GM19193 (cell line): ENCODE data around the gene USP17L10.
"Not testable (repeated sequence)": the region's sequence is repeated elsewhere in the genome, so short reads cannot be mapped to it uniquely, and the experiment has no call there.

Source experiments
- POLR2A ChIP-seq: IDR thresholded peaks from 4 replicates; pipeline ENCODE4 v1.6.1; 2011; ENCODE audit not compliant: insufficient read depth, insufficient read length; ENCODE audit errors: extremely low read depth

USP17L10 gene, protein sequence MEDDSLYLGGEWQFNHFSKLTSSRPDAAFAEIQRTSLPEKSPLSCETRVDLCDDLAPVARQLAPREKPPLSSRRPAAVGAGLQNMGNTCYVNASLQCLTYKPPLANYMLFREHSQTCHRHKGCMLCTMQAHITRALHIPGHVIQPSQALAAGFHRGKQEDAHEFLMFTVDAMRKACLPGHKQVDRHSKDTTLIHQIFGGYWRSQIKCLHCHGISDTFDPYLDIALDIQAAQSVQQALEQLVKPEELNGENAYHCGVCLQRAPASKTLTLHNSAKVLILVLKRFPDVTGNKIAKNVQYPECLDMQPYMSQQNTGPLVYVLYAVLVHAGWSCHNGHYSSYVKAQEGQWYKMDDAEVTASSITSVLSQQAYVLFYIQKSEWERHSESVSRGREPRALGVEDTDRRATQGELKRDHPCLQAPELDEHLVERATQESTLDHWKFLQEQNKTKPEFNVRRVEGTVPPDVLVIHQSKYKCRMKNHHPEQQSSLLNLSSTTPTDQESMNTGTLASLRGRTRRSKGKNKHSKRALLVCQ

DNA sequence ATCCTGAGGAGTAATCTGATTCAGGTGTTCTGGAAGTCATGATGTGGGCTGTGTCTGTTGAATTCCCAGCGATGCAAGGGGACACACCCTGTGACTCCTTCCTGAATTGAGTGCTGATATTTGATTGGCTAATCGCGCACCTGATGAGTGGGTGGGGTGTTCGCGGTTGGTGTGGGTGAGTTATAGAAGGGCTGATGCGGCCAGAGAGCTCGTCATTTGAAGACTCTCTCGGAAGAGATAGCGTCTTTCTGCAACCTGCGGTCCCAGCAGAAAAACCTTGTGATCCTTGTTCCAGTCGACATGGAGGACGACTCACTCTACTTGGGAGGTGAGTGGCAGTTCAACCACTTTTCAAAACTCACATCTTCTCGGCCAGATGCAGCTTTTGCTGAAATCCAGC, at the start of gene USP17L10:
Gene USP17L10, plus strand, starts transcription at position 301 of the 400 bp plus-strand sequence. Its CDS starts 0 bp downstream, at position 301.
- TF ChIP-seq POLR2A: not testable (repeated sequence)

DNA sequence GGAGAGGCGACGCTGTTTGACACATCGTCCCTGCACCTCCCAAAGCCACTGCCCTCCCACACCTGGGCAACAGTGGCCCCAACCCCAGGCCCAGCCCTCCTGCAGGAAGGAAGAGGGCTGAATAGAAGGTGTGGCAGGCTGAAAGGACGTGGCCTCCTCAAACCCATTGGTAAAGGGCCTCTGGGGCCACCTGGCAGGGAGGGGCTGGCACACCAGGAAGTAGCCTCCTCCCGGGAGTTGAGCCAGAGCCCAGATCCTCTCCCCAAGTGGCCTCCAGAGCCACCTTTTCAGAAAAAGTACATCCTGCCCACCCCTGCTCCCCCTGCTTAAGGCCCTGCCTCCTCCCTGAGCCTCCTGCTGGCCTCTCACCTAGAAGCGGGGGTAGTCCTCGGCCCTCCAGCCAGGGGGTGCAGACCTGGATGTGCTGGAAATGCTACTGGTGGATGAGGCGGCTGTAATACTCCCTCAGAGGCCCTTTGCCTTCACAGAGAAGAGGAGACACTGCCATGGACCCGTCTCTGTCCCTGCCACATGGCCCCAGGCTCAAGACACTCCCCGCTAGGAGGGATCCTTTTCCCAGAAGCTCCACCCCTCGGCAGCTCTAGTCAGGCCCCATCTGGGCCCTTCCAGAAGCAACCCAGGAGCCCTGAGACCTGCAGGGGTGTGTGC, 40.5 kb upstream of the USP17L10 start, which contains the start of gene FAM90A26:
Gene FAM90A26, plus strand, starts transcription at position 619 of the 669 bp plus-strand sequence. CDS start 2,764 bp downstream, outside the sequence.
- TF ChIP-seq POLR2A: not testable (repeated sequence)

DNA sequence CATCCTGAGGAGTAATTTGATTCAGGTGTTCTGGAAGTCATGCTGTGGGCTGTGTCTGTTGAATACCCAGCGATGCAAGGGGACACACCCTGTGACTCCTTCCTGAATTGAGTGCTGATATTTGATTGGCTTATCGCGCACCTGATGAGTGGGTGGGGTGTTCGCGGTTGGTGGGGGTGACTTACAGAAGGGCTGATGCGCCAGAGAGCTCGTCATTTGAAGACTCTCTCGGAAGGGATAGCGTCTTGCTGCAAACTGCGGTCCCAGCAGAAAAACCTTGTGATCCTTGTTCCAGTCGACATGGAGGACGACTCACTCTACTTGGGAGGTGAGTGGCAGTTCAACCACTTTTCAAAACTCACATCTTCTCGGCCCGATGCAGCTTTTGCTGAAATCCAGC, 4.6 kb downstream of the USP17L10 start, which contains the start of gene USP17L11:
Gene USP17L11, plus strand, starts transcription at position 301 of the 400 bp plus-strand sequence. Its CDS starts 0 bp downstream, at position 301.
- TF ChIP-seq POLR2A: not testable (repeated sequence)

DNA sequence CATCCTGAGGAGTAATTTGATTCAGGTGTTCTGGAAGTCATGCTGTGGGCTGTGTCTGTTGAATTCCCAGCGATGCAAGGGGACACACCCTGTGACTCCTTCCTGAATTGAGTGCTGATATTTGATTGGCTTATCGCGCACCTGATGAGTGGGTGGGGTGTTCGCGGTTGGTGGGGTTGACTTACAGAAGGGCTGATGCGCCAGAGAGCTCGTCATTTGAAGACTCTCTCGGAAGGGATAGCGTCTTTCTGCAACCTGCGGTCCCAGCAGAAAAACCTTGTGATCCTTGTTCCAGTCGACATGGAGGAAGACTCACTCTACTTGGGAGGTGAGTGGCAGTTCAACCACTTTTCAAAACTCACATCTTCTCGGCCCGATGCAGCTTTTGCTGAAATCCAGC, 9.4 kb downstream of the USP17L10 start, which contains the start of gene USP17L12:
Gene USP17L12, plus strand, starts transcription at position 301 of the 400 bp plus-strand sequence. Its CDS starts 0 bp downstream, at position 301.
- not testable (repeated sequence) for TF ChIP-seq POLR2A

DNA sequence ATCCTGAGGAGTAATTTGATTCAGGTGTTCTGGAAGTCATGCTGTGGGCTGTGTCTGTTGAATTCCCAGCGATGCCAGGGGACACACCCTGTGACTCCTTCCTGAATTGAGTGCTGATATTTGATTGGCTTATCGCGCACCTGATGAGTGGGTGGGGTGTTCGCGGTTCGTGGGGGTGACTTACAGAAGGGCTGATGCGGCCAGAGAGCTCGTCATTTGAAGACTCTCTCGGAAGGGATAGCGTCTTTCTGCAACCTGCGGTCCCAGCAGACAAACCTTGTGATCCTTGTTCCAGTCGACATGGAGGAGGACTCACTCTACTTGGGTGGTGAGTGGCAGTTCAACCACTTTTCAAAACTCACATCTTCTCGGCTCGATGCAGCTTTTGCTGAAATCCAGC, 14.1 kb downstream of the USP17L10 start, which contains the start of gene USP17L13:
Gene USP17L13, plus strand, starts transcription at position 301 of the 400 bp plus-strand sequence. Its CDS starts 0 bp downstream, at position 301.
- not testable (repeated sequence) for TF ChIP-seq POLR2A

DNA sequence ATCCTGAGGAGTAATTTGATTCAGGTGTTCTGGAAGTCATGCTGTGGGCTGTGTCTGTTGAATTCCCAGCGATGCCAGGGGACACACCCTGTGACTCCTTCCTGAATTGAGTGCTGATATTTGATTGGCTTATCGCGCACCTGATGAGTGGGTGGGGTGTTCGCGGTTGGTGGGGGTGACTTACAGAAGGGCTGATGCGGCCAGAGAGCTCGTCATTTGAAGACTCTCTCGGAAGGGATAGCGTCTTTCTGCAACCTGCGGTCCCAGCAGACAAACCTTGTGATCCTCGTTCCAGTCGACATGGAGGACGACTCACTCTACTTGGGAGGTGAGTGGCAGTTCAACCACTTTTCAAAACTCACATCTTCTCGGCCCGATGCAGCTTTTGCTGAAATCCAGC, 23.6 kb downstream of the USP17L10 start, which contains the start of gene USP17L15:
Gene USP17L15, plus strand, starts transcription at position 301 of the 400 bp plus-strand sequence. Its CDS starts 0 bp downstream, at position 301.
- TF ChIP-seq POLR2A: not testable (repeated sequence)

DNA sequence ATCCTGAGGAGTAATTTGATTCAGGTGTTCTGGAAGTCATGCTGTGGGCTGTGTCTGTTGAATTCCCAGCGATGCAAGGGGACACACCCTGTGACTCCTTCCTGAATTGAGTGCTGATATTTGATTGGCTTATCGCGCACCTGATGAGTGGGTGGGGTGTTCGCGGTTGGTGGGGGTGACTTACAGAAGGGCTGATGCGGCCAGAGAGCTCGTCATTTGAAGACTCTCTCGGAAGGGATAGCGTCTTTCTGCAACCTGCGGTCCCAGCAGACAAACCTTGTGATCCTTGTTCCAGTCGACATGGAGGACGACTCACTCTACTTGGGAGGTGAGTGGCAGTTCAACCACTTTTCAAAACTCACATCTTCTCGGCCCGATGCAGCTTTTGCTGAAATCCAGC, 33.1 kb downstream of the USP17L10 start, which contains the start of gene USP17L17:
Gene USP17L17, plus strand, starts transcription at position 301 of the 400 bp plus-strand sequence. Its CDS starts 0 bp downstream, at position 301.
- TF ChIP-seq POLR2A: not testable (repeated sequence)

DNA sequence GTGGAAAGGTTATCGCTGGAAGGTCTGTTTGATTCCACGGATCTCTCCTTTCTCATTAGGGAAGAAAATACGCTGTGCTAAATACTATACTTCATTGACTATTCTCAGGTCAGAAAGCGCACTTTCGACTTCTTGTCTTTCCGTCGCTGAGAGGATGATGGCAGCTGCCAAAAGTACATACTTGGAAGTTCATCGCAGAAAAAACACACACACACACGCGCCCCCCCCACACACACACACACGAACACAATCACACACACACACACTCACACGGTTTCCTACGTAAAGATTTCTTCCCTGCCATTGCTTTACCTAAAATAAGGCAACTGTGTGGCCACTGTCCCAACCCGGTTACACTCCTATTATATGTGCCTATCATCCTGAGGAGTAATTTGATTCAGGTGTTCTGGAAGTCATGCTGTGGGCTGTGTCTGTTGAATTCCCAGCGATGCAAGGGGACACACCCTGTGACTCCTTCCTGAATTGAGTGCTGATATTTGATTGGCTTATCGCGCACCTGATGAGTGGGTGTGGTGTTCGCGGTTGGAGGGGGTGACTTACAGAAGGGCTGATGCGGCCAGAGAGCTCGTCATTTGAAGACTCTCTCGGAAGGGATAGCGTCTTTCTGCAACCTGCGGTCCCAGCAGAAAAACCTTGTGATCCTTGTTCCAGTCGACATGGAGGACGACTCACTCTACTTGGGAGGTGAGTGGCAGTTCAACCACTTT, 37.7 kb downstream of the USP17L10 start, which contains the start of gene USP17L18:
Gene USP17L18, plus strand, starts transcription at position 678 of the 728 bp plus-strand sequence. Its CDS starts 0 bp downstream, at position 678.
- not testable (repeated sequence) for TF ChIP-seq POLR2A

DNA sequence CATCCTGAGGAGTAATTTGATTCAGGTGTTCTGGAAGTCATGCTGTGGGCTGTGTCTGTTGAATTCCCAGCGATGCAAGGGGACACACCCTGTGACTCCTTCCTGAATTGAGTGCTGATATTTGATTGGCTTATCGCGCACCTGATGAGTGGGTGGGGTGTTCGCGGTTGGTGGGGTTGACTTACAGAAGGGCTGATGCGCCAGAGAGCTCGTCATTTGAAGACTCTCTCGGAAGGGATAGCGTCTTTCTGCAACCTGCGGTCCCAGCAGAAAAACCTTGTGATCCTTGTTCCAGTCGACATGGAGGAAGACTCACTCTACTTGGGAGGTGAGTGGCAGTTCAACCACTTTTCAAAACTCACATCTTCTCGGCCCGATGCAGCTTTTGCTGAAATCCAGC, 42.6 kb downstream of the USP17L10 start, which contains the start of gene USP17L19:
Gene USP17L19, plus strand, starts transcription at position 301 of the 400 bp plus-strand sequence. Its CDS starts 0 bp downstream, at position 301.
- not testable (repeated sequence) for TF ChIP-seq POLR2A

DNA sequence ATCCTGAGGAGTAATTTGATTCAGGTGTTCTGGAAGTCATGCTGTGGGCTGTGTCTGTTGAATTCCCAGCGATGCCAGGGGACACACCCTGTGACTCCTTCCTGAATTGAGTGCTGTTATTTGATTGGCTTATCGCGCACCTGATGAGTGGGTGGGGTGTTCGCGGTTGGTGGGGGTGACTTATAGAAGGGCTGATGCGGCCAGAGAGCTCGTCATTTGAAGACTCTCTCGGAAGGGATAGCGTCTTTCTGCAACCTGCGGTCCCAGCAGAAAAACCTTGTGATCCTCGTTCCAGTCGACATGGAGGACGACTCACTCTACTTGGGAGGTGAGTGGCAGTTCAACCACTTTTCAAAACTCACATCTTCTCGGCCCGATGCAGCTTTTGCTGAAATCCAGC, 47.4 kb downstream of the USP17L10 start, which contains the start of gene USP17L20:
Gene USP17L20, plus strand, starts transcription at position 301 of the 400 bp plus-strand sequence. Its CDS starts 0 bp downstream, at position 301.
- not testable (repeated sequence) for TF ChIP-seq POLR2A
